GM19455 (cell line): ENCODE measurements around the gene ZNF526.
A peak's percentile ranks its signal among the peaks of the same experiment; 100 is the strongest.
"Not testable (repeated sequence)": the region's sequence is repeated elsewhere in the genome, so short reads cannot be mapped to it uniquely, and the experiment has no call there.

Source experiments
- ATAC-seq: cut with Tn5 transposase; IDR thresholded peaks from one replicate; pipeline ENCODE4 v1.9.1; 2021; ENCODE audit not compliant: unreplicated experiment

Gene ZNF526

GRCh38 chr19:42257842-42258241 lies 37.7 kb downstream of the ZNF526 start:
- not testable (repeated sequence) for ATAC-seq

DNA sequence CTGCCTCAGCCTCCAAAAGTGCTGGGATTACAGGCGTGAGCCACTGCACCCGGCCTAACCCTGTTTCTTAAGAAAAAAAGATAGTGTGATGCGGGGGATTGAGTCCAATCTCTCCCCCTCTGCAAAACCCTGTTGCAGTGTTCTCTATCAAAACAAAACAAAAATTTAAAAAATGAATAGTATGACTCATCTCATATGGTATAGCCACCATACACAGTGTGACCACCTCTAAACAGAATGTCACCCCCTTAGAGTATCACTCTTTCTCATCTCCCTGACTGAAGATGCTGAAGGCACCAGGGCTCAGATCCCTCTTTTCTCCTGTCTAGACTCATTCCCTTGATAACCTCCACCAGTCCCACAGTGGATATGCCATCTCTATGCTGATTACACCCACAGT lies 41.7 kb downstream of the ZNF526 start:
- ATAC-seq: no peak

- not testable (repeated sequence) for ATAC-seq
Measured at GRCh38 chr19:42266105-42266504, 46.0 kb downstream of the ZNF526 start.

DNA sequence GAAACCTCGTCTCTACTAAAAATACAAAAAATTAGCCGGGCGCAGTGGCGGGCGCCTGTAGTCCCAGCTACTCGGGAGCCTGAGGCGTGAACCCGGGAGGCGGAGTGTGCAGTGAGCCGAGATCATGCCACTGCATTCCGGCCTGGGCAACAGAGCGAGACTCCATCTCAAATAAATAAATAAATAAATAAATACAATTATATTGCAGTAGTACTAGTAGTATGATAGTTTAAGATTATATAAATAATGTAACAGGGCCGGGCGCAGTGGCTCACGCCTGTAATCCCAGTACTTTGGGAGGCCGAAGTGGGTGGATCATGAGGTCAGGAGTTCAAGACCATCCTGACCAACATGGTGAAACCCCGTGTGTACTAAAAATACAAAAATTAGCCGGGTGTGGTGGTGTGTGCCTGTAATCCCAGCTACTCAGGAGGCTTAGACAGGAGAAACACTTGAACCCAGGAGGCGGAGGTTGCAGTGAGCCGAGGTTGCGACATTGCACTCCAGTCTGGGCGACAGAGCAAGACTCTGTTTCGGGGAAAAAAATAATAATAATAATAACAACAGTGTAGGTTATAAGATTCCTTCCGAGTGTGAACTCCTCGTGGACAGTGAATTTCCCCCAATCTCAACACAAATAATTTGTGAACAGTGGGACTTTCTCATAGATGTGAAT lies 47.0 kb downstream of the ZNF526 start:
- ATAC-seq: not testable (repeated sequence)

GRCh38 chr19:42267644-42268141 lies 47.6 kb downstream of the ZNF526 start:
- ATAC-seq: no peak

DNA sequence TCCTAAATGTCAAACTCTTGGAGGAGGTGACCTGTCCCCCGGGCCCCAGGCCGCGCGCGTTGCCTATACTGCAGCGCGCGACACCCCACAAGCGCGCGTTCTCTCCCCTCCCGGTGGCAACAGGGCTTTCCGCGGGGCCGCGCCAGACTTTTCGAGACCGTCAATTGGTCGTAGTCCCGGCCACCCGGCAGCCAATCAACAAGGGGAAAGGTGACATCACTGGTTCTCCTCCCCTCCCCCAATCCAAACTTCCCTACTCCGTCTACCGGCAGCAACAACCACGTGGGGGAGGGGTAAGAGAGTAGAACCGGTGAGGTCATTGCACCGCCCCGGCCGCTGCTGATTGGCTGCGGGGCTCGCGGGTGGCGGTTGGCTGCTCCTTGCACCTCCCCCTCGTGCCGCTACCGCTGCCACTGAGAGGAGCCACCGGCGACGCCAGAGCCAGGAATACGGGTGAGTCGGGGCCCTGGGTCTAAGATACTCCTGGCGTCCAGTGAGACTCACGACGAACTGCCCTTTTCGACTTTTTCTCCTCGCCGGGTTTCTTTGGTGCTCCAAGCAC lies 48.1 kb downstream of the ZNF526 start:
- ATAC-seq: peak; percentile 62

DNA sequence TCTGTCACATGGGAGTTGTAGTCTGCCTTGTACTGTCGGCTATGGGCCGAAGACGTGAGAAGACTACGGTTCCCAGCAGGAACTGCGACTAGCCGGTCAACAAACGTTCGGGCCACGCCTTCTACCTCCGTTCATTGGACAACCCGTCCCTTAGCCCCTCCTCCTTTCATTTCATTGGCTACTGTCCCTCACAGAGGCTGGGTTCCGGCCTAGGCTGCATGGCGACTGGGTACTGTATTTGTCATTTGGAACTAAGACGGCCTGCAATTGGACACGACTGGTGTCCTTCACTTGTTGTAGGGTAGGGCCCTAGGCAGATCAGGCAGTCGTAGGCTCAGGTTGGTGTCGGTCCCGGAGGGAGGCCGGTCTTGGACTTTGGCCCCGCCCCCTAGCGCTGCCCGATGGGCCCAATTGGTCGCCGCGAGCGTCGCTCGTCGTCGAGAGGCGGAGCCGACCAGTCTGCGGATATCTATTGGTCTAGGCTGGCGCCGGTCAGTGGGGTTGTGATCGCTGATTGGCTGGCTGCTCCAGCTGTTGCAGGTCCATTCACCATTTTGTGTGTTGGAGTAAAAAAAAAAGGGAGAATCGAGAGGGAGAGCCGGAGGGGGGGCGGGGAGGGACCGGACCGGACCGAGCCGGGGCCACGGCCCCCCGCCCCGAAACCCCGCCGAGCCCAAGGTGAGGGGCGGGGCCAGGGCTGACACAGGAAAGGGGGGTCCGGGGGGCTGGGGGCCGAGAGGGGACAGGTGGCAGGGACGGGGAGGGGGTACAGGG lies 48.8 kb downstream of the ZNF526 start, which contains the start of gene CIC:
CIC (plus strand) TSS at position 549 of the 774 bp plus-strand sequence. CDS start 2,532 bp downstream, outside the sequence.
- peak; percentile 81 for ATAC-seq

GRCh38 chr19:42269478-42270345 lies 49.6 kb downstream of the ZNF526 start:
- no peak for ATAC-seq

DNA sequence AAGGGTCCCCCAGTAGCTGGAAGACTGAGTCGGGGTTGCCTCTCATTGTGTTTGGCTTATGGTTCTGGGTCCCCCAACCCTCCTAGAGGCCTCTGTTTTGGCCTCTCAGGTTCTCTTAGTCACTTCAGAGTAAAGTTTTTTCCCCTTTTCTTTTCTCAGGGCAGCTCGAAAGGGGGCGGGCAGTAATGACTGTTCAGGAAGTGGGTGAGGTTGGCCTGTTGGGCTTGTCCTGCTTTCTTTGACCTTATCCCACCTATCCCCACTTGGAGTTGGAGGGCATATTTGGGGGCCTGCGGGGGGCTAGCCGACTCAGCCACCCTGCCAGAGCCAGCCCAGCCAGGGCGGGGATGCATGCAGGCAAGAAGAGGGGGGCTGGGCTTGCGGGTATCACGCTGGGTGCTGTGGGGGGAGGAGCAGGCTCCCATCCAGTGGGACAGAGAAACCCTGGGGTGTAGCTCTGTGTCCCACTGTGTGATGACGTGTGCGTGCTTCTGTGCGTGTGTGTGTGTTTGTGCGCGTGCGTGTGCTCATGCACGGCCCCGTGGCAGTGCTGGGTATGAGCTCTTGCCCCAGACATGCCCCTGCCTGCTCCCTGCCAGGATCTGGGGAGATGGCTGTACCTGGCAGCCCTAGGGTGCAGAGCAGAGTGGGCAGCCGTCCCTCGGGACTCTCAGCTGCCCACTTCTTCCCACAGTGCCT lies 50.4 kb downstream of the ZNF526 start:
- ATAC-seq: no peak

GRCh38 chr19:42271045-42271419 lies 50.9 kb downstream of the ZNF526 start:
- ATAC-seq: no peak

- no peak for ATAC-seq
Measured at GRCh38 chr19:42271861-42272534, 51.9 kb downstream of the ZNF526 start.

DNA sequence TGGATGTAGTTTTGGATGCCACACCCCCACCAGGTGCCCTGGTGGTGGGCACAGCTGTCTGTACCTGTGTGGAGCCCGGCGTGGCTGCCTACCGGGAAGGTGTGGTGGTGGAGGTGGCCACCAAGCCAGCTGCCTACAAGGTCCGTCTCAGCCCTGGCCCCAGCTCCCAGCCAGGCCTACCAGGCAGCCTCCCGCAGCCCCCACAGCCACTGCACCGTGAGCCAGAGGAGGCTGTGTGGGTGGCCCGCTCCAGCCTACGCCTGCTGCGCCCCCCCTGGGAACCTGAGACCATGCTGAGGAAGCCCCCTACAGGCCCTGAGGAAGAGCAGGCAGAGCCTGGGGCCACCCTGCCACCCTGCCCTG lies 52.4 kb downstream of the ZNF526 start:
- no peak for ATAC-seq

DNA sequence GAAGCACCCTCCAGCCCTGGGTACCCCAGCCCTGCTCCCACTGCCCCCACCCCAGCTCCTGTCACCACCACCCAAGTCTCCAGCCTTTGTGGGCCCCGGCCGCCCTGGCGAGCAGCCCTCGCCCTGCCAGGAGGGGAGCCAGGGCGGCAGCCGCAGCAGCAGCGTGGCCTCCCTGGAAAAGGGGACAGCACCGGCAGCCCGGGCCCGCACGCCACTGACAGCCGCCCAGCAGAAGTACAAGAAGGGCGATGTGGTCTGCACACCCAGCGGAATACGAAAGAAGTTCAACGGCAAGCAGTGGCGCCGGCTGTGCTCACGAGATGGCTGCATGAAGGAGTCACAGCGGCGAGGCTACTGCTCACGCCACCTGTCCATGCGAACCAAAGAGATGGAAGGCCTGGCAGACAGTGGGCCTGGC lies 52.9 kb downstream of the ZNF526 start:
- ATAC-seq: no peak

- no peak for ATAC-seq
Measured at GRCh38 chr19:42273407-42274064, 53.4 kb downstream of the ZNF526 start.

GRCh38 chr19:42274065-42274682 lies 54.1 kb downstream of the ZNF526 start:
- no peak for ATAC-seq

GRCh38 chr19:42275103-42275502 lies 55.0 kb downstream of the ZNF526 start:
- ATAC-seq: no peak

DNA sequence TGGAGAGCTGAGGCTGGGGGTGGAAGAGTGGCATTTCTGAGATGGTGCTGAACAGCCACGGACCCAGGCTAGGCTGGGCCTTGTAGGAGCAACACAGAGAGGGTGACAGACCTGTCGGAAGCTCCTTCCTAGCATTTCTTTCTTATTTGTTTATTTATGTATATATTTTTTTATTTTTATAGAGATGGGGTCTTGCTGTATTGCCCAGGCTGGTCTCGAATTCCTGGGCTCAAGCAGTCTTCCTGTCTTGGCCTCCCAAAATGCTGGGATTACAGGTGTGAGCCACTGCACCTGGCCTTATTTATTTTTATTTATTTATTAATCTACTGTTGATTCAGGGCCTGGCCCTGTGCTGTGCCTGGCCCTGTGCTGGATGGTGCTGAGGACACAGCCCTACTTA lies 55.4 kb downstream of the ZNF526 start:
- ATAC-seq: no peak

- ATAC-seq: no peak
Measured at GRCh38 chr19:42276284-42276683, 56.2 kb downstream of the ZNF526 start.

DNA sequence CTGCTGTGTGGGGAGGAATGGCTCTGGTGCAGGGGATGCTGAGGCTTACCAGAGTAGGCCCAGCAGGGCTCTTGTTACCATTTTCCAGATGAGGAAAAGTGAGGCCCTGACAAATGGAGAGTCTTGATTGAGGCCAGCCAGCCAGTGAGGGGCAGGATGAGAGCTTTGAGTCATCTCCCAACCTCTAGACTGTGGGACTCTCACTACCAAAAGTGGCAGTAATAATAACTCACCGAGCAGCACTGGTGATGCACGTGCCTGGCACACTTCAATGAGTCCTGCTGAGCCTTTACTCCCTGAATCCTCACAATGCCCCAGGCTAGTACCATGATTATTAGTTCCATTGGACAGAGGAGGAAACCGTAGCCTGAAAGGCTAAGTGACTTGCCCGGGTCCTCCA lies 56.7 kb downstream of the ZNF526 start:
- no peak for ATAC-seq
